ENCODE measurements around the gene BPIFB1. TPM values are rescaled to one million over a fixed set of nuclear protein-coding genes. Genes with fewer than 3 reads are reported as not detected.

BPIFB1 gene
- total and polyA plus RNA-seq, 2 of the 13 experiments (the other 11 are each of a cell fraction or from before 2014, with no cell fraction given), result 0.82 to 4.4 TPM

- no peak for TF ChIP-seq ZNF407 (CRISPR knock-in tag; IDR thresholded peaks at IDR 0.05; ENCODE audit: not compliant biosample characterization)
- no peak for TF ChIP-seq SOX13 (IDR thresholded peaks at IDR 0.05)
- TF ChIP-seq SOX13 (CRISPR knock-in tag; conservative IDR thresholded peaks at IDR 0.05 in 1 of 2, IDR thresholded peaks at IDR 0.05 in 1 of 2), result peak in 1 of 2 experiments; percentile 55; a peak in 1 of 4 replicates
- no peak for TF ChIP-seq ZNF326 (CRISPR knock-in tag; IDR thresholded peaks at IDR 0.05; ENCODE audit: borderline replicate concordance)
- no peak for TF ChIP-seq ZSCAN20 (CRISPR knock-in tag; IDR thresholded peaks at IDR 0.05; ENCODE audit: borderline replicate concordance)
- no peak for TF ChIP-seq ZNF552 (CRISPR knock-in tag; IDR thresholded peaks at IDR 0.05; ENCODE audit: borderline replicate concordance)
These were observed 68.7 kb downstream of the BPIFB1 start (continued) for GRCh38 chr20:33351696-33352095.

Measured in HepG2 (cell line).